Epithelial cell of esophagus (primary cell): Measurements from ENCODE around the gene KRT71.
A peak's percentile ranks its signal among the peaks of the same experiment; 100 is the strongest.

ENCODE experiments used
- DNase-seq: peaks from one replicate; pipeline ENCODE4 v3.0.0; 2010; ENCODE audit warnings: low read depth
- H3K4me3 ChIP-seq: 2 replicates; pipeline ENCODE4 v1.5.1; 2011; ENCODE audit warnings: mild to moderate bottlenecking, low read length, control low read depth
- TF ChIP-seq, protein P1 (sequence below): IDR thresholded peaks from 2 replicates; pipeline ENCODE4 v1.5.1; 2011; ENCODE audit warnings: low read depth, mild to moderate bottlenecking, low read length, control low read depth, inconsistent platforms; ENCODE audit not compliant: insufficient read depth; ENCODE audit errors: missing control alignments

Gene KRT71

DNA sequence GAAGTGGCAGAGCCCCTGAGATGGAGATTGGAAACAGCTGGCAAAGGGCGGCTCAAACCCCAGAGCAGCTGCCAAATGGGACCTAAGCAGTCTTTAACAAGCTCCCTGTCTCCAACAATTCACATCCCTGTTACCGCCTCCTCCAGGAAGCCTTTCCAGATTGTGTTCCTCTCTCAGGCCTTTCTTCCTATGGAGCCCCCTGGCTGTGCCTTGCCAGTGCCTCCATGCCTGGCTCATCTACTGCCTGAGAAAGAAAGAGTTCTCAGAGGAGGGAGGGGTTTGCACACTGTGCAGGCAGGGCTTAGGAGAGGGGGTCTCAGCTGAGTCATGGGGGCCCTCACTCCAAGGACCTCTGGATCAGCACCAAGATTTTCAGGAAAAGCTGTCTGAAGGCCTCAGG is 29.5 kb upstream of the KRT71 start:
- DNase-seq: no peak
- TF ChIP-seq, protein P1, sequence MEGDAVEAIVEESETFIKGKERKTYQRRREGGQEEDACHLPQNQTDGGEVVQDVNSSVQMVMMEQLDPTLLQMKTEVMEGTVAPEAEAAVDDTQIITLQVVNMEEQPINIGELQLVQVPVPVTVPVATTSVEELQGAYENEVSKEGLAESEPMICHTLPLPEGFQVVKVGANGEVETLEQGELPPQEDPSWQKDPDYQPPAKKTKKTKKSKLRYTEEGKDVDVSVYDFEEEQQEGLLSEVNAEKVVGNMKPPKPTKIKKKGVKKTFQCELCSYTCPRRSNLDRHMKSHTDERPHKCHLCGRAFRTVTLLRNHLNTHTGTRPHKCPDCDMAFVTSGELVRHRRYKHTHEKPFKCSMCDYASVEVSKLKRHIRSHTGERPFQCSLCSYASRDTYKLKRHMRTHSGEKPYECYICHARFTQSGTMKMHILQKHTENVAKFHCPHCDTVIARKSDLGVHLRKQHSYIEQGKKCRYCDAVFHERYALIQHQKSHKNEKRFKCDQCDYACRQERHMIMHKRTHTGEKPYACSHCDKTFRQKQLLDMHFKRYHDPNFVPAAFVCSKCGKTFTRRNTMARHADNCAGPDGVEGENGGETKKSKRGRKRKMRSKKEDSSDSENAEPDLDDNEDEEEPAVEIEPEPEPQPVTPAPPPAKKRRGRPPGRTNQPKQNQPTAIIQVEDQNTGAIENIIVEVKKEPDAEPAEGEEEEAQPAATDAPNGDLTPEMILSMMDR: no peak
- H3K4me3 ChIP-seq: no peak overlapping the region

DNA sequence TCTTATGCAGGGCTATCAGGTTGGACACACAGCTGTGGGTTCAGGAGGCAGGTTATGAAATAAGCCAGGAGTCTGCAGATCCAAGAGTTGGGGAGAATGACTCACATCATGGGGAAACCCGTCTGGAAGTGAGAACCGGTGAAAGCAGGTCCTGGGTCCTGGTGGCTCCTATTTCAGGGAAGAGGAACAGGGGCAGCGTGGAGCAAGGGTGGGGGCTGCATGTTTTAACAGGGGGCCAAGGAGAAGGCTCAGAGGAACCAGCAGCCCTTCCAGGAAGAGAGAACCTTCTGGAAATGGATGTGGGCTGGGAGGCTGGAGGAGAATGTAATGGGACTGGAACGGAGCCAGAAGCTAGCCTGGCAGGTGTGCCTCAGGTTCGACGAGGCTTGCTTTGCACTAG is 28.5 kb upstream of the KRT71 start:
- DNase-seq: peak; percentile 96
- TF ChIP-seq, protein P1: no peak
- no peak overlapping the region for H3K4me3 ChIP-seq

DNA sequence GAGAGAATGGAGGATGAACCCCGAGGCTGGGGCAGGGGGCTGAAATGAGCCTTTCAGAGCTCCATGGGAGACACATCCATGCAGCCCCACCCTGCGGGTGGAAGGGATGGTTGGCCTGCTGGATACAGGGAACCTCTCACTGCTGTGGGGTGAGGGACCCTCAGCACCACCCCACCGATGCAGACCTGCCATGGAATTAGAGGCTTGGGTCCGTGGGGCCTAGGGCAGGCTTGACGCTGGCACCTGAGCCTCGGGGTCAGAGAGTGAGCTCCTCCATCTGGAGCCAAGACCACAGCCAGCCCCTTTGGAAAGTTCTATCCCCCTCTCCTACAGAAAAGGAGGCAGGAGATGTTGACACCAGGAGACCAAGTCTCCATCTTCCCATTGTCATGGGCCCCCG is 28.1 kb upstream of the KRT71 start:
- no peak for DNase-seq
- TF ChIP-seq, protein P1: no peak
- H3K4me3 ChIP-seq: no peak overlapping the region

DNA sequence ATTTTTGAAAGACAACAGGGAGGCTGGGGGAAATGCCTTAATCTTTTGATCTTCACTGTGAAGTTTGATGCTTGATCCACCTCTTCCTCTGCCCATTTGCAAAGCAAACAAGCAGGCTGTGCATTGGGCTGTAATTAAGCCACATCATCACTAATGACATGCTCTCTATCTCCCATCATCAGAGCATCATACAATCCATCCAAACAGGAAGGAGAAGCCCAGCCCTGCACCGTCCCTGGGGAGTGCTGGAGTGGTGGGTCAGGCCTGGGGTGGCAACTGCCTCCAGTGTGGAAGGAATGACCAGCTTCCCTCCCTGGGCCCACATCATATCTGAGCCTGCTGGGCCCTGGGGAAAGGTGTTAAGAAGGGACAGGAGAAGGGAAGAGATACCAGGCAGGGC is 27.6 kb upstream of the KRT71 start:
- TF ChIP-seq, protein P1: no peak
- peak; percentile 35 for DNase-seq
- no peak overlapping the region for H3K4me3 ChIP-seq

DNA sequence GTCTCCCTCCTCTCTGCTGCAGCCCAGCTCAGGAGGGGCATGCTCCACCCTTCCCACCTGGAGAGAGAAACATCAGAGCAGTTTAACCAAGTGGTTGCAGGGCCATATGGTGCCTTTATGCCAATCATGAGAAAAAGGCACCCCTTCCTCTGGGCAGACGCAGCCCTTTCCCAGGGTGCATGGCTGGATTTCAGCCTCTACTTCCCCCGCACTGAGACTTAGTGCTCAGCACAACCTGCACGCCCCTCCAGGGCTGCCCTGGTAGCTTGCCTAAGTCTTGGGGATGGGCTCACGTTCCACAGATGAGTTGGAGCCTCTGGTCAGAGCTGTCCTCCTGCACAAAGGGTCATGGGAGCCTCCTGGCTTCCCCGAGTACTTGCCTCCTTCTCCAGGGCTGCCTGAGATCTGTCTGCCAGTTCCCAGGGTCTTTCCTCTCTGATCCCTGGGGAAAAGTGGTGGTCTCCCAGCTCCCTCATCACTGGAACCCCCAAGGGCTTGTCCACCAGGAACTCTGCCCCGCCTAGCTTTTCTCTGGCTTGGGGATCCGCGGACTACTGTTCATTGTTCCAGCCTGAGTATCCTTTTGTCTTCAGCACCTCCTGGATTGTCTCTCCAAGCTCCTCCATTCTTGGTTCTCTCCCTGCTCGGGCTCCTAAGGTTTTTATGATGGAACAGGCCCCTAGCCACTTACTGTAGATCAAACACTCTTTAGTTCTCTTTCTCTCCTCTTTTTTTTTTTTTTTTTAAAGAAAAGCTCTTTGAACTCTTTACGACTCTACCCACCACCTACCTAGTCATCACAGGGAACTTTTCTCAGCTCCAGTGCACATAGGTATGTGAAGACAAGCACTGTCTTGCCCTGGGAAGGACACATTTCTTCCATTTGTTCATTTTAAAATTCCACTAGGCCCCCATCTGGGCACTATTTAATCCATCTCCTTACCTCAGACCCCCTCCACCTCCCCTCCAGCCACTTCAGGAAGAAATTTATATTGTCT is 26.8 kb upstream of the KRT71 start:
- TF ChIP-seq, protein P1: no peak
- DNase-seq: peak; percentile 88
- H3K4me3 ChIP-seq: peak overlapping the region; percentile 12

DNA sequence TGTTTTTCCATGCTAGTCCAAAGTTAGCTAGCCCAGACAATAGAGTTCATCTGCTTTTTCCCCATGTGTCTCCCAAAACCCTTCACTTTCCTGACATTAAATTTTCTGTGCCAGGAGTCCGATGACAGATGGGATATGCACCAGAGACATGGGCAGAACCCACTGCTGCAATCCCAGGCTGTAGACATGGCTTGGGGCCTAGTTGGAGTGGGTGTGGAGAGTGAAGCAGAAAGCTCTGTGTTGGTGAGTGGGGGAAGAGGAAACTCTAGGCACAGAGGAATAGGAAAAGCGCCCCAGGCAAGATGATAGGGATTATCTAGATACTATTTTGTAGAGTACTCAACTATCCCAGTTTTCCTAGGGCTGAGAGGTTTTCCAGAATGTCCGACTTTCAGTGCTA is 25.5 kb upstream of the KRT71 start:
- no peak overlapping the region for H3K4me3 ChIP-seq
- DNase-seq: peak; percentile 40
- TF ChIP-seq, protein P1: no peak
